Measurements from ENCODE around the gene CCL25. TPM values are rescaled to one million over a fixed set of nuclear protein-coding genes. Genes with fewer than 3 reads are reported as not detected.

The CCL25 gene
- total and polyA plus RNA-seq, 2 experiments from 2014 or later: 0.52 to 0.73 TPM

DNA sequence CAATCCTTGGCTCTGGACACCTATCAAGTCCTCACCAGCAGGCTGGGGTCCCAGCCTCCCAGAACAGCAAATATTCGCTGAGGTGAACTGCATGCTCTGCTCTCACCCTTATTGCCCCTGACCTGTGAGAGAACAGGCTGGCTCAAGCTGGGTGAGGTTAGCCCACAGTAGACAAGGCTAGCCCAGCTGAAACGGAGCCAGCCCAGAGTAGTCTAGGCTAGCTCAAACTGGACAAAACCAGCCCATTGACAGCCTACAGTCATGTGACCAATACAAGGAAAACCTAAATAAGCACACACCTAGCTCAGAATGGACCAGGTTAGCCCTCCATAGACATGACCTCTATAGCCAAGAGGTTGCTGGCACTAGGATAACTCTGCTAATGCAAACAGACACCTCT is 38.4 kb downstream of the CCL25 start:
- DNase-seq (ENCODE audit: low spot score) (no peak), ATAC-seq (no peak)
- Mint-ChIP-seq H3K36me3 (ENCODE audit: low read depth) (peaks cover 28% of the 10 kb centered on the region), H3K27ac (no peak overlapping the region), H3K9me3 (peaks cover 17% of the 10 kb centered on the region), H3K4me1 (no peaks in the 10 kb centered on the region), H3K27me3 (ENCODE audit: insufficient read depth, low read depth, poor library complexity) (peaks cover 2% of the 10 kb centered on the region), H3K4me3 (no peak overlapping the region)
- Histone ChIP-seq H4K20me1 (replicated peaks; ENCODE audit: insufficient read depth) (peaks cover 6% of the 10 kb centered on the region; the same call in 1 of the 2 replicates), H2AFZ (no peak overlapping the region), H3K79me2 (replicated peaks; ENCODE audit: insufficient read depth) (no peaks in the 10 kb centered on the region), H3K36me3 (ENCODE audit: insufficient read depth) (peaks cover 31% of the 10 kb centered on the region), H3K4me3 (no peak overlapping the region), H3F3A (replicated peaks; ENCODE audit: low read depth) (no peaks in the 10 kb centered on the region; the same call in 1 of the 2 replicates), H3K27ac (ENCODE audit: low read depth) (no peak overlapping the region), H3K4me2 (no peak overlapping the region), H3K4me1 (ENCODE audit: insufficient read depth) (no peaks in the 10 kb centered on the region), H3K27me3 (ENCODE audit: insufficient read depth) (no peaks in the 10 kb centered on the region), H3K9me2 (ENCODE audit: insufficient read depth) (no peaks in the 10 kb centered on the region)
- TF ChIP-seq JUNB (IDR thresholded peaks at IDR 0.05; ENCODE audit: unreplicated experiment): no peak
- no peak for TF ChIP-seq ZNF114 (CRISPR knock-in tag; IDR thresholded peaks at IDR 0.05)
- no peak for TF ChIP-seq ZNF331 (CRISPR knock-in tag; IDR thresholded peaks at IDR 0.05; ENCODE audit: low read depth)
- TF ChIP-seq EZH2phosphoT487 (IDR thresholded peaks at IDR 0.05; ENCODE audit: unreplicated experiment): no peak
- TF ChIP-seq, protein P1, sequence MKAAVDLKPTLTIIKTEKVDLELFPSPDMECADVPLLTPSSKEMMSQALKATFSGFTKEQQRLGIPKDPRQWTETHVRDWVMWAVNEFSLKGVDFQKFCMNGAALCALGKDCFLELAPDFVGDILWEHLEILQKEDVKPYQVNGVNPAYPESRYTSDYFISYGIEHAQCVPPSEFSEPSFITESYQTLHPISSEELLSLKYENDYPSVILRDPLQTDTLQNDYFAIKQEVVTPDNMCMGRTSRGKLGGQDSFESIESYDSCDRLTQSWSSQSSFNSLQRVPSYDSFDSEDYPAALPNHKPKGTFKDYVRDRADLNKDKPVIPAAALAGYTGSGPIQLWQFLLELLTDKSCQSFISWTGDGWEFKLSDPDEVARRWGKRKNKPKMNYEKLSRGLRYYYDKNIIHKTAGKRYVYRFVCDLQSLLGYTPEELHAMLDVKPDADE (IDR thresholded peaks at IDR 0.05): no peak
- TF ChIP-seq, protein P2, sequence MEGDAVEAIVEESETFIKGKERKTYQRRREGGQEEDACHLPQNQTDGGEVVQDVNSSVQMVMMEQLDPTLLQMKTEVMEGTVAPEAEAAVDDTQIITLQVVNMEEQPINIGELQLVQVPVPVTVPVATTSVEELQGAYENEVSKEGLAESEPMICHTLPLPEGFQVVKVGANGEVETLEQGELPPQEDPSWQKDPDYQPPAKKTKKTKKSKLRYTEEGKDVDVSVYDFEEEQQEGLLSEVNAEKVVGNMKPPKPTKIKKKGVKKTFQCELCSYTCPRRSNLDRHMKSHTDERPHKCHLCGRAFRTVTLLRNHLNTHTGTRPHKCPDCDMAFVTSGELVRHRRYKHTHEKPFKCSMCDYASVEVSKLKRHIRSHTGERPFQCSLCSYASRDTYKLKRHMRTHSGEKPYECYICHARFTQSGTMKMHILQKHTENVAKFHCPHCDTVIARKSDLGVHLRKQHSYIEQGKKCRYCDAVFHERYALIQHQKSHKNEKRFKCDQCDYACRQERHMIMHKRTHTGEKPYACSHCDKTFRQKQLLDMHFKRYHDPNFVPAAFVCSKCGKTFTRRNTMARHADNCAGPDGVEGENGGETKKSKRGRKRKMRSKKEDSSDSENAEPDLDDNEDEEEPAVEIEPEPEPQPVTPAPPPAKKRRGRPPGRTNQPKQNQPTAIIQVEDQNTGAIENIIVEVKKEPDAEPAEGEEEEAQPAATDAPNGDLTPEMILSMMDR (conservative IDR thresholded peaks at IDR 0.05; ENCODE audit: low read depth in 2 of 2): no peak
- TF ChIP-seq, protein P3, sequence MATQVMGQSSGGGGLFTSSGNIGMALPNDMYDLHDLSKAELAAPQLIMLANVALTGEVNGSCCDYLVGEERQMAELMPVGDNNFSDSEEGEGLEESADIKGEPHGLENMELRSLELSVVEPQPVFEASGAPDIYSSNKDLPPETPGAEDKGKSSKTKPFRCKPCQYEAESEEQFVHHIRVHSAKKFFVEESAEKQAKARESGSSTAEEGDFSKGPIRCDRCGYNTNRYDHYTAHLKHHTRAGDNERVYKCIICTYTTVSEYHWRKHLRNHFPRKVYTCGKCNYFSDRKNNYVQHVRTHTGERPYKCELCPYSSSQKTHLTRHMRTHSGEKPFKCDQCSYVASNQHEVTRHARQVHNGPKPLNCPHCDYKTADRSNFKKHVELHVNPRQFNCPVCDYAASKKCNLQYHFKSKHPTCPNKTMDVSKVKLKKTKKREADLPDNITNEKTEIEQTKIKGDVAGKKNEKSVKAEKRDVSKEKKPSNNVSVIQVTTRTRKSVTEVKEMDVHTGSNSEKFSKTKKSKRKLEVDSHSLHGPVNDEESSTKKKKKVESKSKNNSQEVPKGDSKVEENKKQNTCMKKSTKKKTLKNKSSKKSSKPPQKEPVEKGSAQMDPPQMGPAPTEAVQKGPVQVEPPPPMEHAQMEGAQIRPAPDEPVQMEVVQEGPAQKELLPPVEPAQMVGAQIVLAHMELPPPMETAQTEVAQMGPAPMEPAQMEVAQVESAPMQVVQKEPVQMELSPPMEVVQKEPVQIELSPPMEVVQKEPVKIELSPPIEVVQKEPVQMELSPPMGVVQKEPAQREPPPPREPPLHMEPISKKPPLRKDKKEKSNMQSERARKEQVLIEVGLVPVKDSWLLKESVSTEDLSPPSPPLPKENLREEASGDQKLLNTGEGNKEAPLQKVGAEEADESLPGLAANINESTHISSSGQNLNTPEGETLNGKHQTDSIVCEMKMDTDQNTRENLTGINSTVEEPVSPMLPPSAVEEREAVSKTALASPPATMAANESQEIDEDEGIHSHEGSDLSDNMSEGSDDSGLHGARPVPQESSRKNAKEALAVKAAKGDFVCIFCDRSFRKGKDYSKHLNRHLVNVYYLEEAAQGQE (IDR thresholded peaks at IDR 0.05; ENCODE audit: unreplicated experiment): no peak
- TF ChIP-seq NANOG (IDR thresholded peaks at IDR 0.05; ENCODE audit: borderline replicate concordance): no peak
- no peak for TF ChIP-seq EZH2 (IDR thresholded peaks at IDR 0.05; ENCODE audit: low read depth, unreplicated experiment)
- TF ChIP-seq CREB1 (CRISPR knock-in tag; IDR thresholded peaks at IDR 0.05; ENCODE audit: low read depth): no peak
- TF ChIP-seq STAT1 (IDR thresholded peaks at IDR 0.05; ENCODE audit: unreplicated experiment): no peak
